ENCODE results near the gene ALPK1.

- TF ChIP-seq CTCF (IDR thresholded peaks at IDR 0.05 in 4 of 5, conservative IDR thresholded peaks at IDR 0.05 in 1 of 5): no peak
- no peak for TF ChIP-seq POLR2A (IDR thresholded peaks at IDR 0.05)
Observed at GRCh38 chr4:112371361-112371760, 74.2 kb downstream of the ALPK1 start.

Measured in gastrocnemius medialis (tissue), 4 donors.